GM18498 (cell line): ENCODE data around the gene BRINP3.

Experiments
- ATAC-seq: cut with Tn5 transposase; IDR thresholded peaks from one replicate; pipeline ENCODE4 v1.9.1; 2021; ENCODE audit warnings: mild to moderate bottlenecking, moderate library complexity; ENCODE audit not compliant: unreplicated experiment

BRINP3 gene

GRCh38 chr1:190327271-190327670 lies 150.4 kb downstream of the BRINP3 start:
- no peak for ATAC-seq

GRCh38 chr1:190323530-190323929 lies 154.1 kb downstream of the BRINP3 start:
- no peak for ATAC-seq

GRCh38 chr1:190322274-190322673 lies 155.4 kb downstream of the BRINP3 start:
- no peak for ATAC-seq

- no peak for ATAC-seq
Measured at GRCh38 chr1:190320952-190321351, 156.7 kb downstream of the BRINP3 start.

GRCh38 chr1:190312763-190313162 lies 164.9 kb downstream of the BRINP3 start:
- no peak for ATAC-seq

GRCh38 chr1:190303501-190303900 lies 174.2 kb downstream of the BRINP3 start:
- no peak for ATAC-seq

- no peak for ATAC-seq
Measured at GRCh38 chr1:190296453-190296852, 181.2 kb downstream of the BRINP3 start.

- ATAC-seq: no peak
Measured at GRCh38 chr1:190289897-190290296, 187.8 kb downstream of the BRINP3 start.

- no peak for ATAC-seq
Measured at GRCh38 chr1:190286111-190286510, 191.6 kb downstream of the BRINP3 start.

- ATAC-seq: no peak
Measured at GRCh38 chr1:190277107-190277506, 200.6 kb downstream of the BRINP3 start.

- no peak for ATAC-seq
Measured at GRCh38 chr1:190274721-190275120, 202.9 kb downstream of the BRINP3 start.

GRCh38 chr1:190273161-190273560 lies 204.5 kb downstream of the BRINP3 start:
- ATAC-seq: no peak

- ATAC-seq: no peak
Measured at GRCh38 chr1:190262538-190262937, 215.1 kb downstream of the BRINP3 start.

GRCh38 chr1:190259424-190259823 lies 218.2 kb downstream of the BRINP3 start:
- ATAC-seq: no peak

- no peak for ATAC-seq
Measured at GRCh38 chr1:190258003-190258402, 219.7 kb downstream of the BRINP3 start.

- no peak for ATAC-seq
Measured at GRCh38 chr1:190252046-190252445, 225.6 kb downstream of the BRINP3 start.

GRCh38 chr1:190250368-190250767 lies 227.3 kb downstream of the BRINP3 start:
- ATAC-seq: no peak

- ATAC-seq: no peak
Measured at GRCh38 chr1:190244406-190244805, 233.3 kb downstream of the BRINP3 start.

- ATAC-seq: no peak
Measured at GRCh38 chr1:190243056-190243455, 234.6 kb downstream of the BRINP3 start.

- no peak for ATAC-seq
Measured at GRCh38 chr1:190226006-190226405, 251.7 kb downstream of the BRINP3 start.

GRCh38 chr1:190212450-190212849 lies 265.2 kb downstream of the BRINP3 start:
- no peak for ATAC-seq

GRCh38 chr1:190207733-190208132 lies 269.9 kb downstream of the BRINP3 start:
- no peak for ATAC-seq

GRCh38 chr1:190205713-190206112 lies 272.0 kb downstream of the BRINP3 start:
- ATAC-seq: no peak

- no peak for ATAC-seq
Measured at GRCh38 chr1:190196020-190196419, 281.6 kb downstream of the BRINP3 start.
